BE2C (cell line): ENCODE measurements around the gene RHBDF2.

Experiments
- DNase-seq: peaks from one replicate; pipeline ENCODE4 v3.0.0-alpha.2; 2020
- H3K27me3 ChIP-seq: fragments of 250-450 bp; sonication (Bioruptor Pico); 2 replicates; pipeline ENCODE4 v1.5.1; 2020; ENCODE audit warnings: mild to moderate bottlenecking
- H3K36me3 ChIP-seq: fragments of 250-450 bp; sonication (Bioruptor Pico); 2 replicates; pipeline ENCODE4 v1.5.1; 2020; ENCODE audit warnings: mild to moderate bottlenecking
- H3K4me1 ChIP-seq: fragments of 250-450 bp; sonication (Bioruptor Pico); 2 replicates; pipeline ENCODE4 v1.5.1; 2020
- H3K4me3 ChIP-seq: 2 replicates; pipeline ENCODE4 v1.5.1; 2011; ENCODE audit warnings: low read depth, low read length
- H3K9me3 ChIP-seq: fragments of 250-450 bp; sonication (Bioruptor Pico); 2 replicates; pipeline ENCODE4 v1.5.1; 2020
- CTCF ChIP-seq: IDR thresholded peaks from 2 replicates; pipeline ENCODE4 v1.5.1; 2012; ENCODE audit warnings: mild to moderate bottlenecking, low read depth, low read length

Gene RHBDF2

DNA sequence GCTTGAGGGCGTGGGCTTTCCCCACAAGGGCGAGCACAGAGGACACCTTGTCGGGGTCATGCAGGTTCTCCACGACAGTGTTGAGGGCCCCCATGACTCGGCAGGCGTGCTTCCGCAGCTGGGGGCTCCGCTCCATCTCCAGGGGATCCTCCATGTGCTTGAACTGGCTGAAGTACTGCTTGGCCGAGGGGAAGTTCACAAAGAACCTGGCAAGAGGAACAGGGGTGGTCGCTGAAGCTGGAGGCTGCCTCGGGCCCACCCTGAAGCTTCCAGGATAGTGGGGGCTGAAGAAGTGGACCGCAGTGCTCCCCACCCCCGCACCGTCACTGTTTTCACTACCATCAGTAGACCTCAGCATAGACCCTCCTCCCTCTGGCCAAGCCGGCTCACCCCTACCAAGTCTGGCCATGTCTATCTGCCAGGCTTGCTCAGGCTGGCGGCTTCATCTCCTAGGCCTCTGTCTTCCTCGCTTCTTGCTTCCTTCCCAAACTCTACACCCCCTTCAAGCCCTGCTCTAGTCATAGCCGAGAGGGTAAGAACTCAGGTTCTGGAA is 30.3 kb upstream of the RHBDF2 start:
- no peaks in the 10 kb centered on the region for H3K9me3 ChIP-seq
- H3K27me3 ChIP-seq: no peaks in the 10 kb centered on the region
- no peak for DNase-seq
- TF ChIP-seq CTCF: no peak
- peaks cover 51% of the 10 kb centered on the region for H3K4me1 ChIP-seq
- H3K36me3 ChIP-seq: peaks cover 75% of the 10 kb centered on the region
- H3K4me3 ChIP-seq: no peak overlapping the region

- no peak for TF ChIP-seq CTCF
- Histone ChIP-seq H3K4me3 (no peak overlapping the region), H3K36me3 (peaks cover 69% of the 10 kb centered on the region), H3K4me1 (peaks cover 53% of the 10 kb centered on the region), H3K9me3 (no peaks in the 10 kb centered on the region), H3K27me3 (no peaks in the 10 kb centered on the region)
- peak; percentile 27 for DNase-seq
These were observed 29.7 kb upstream of the RHBDF2 start for GRCh38 chr17:76530811-76531485.

- peak; percentile 46 for DNase-seq
- H3K27me3 ChIP-seq: no peaks in the 10 kb centered on the region
- no peak for TF ChIP-seq CTCF
- peaks cover 56% of the 10 kb centered on the region for H3K4me1 ChIP-seq
- H3K36me3 ChIP-seq: peaks cover 62% of the 10 kb centered on the region
- H3K9me3 ChIP-seq: no peaks in the 10 kb centered on the region
- H3K4me3 ChIP-seq: no peak overlapping the region
These were observed 29.0 kb upstream of the RHBDF2 start for GRCh38 chr17:76530095-76530723.

DNA sequence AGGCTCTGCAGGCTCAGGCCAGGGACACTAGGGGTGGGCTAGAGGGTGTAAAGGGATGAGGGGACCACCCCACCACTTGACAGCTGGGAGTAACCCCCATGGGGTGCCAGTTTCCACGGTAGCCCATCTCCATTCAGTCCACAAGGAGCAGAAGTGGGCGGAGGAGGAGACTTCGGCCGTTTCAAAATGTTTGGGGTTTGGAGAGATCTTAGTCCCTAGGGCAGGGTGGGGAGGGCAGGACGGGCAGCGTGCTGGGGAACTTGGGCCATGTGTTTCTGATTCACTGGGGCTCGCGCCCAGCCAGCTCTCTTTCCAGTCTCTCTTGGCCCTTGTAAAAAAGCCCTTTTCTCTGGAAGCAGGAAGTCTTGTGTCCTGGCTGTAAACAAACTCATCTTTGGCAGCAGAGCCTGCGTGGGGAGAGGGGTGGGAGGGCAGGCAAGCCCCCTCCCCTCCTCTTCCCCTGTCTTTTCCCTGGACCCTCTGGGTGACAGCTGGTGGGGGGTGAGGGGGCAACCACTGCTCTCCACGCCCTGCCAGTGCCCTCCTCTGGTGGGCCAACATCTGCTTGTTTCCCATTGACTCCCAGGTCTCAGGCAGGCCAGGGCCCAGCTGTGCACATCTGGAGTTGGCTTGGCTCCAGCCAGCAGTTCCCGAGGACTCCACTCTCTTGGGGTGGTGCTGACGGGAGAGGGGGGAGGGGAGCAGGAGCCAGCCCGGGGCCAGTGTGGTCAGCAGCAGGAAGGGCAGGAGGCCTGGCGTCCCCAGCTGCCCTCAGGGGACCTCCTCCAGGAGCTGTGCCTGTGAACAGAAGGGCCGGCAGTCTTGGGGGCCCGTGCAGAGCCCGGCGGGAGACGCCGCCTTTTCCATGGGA is 28.2 kb upstream of the RHBDF2 start:
- Histone ChIP-seq H3K36me3 (peaks cover 54% of the 10 kb centered on the region), H3K27me3 (no peaks in the 10 kb centered on the region), H3K9me3 (no peaks in the 10 kb centered on the region), H3K4me1 (peaks cover 60% of the 10 kb centered on the region), H3K4me3 (no peak overlapping the region)
- peak; percentile 71 for DNase-seq
- no peak for TF ChIP-seq CTCF

DNA sequence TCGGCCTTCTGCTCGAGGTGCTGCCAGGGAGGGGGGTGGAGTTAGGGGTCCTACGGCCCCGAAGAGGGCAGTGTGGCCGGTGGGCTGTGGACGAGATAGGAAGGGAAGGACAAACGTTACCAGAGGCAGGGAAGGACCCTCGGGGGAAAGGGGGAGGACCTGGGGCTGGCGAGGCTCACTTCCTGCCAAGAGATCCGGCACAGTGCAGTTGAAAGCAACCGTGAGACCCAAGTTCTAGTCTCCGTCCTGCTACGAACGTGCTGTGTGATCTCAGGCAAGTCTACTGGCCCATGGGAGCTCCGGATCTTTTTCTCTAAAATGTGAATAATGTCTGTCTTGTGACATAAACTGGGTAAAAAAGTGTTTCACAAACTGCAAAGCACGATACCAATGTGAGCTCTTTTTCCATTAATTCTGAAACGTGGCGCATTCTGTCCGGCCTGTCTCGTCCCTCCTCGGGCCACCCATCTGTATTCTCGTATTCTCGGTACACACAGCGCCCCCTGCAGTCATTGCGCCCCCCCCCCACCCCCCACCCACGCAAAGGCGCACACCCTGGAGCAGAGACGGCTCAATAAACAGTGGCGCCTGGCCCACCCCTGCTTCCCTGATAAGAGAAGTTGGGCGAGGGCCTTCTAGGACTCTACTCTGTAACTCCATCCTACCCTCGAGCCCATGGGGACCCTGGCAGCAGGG is 27.5 kb upstream of the RHBDF2 start:
- H3K4me1 ChIP-seq: peaks cover 62% of the 10 kb centered on the region
- peak overlapping the region; percentile 22 for H3K4me3 ChIP-seq
- H3K27me3 ChIP-seq: no peaks in the 10 kb centered on the region
- peak; percentile 75 for DNase-seq
- peaks cover 46% of the 10 kb centered on the region for H3K36me3 ChIP-seq
- TF ChIP-seq CTCF: no peak; the same call in none of the 2 replicates
- no peaks in the 10 kb centered on the region for H3K9me3 ChIP-seq
